ELR (cell line): ENCODE results near the gene TM9SF1.

ENCODE experiments used
- DNase-seq: peaks from one replicate; pipeline ENCODE4 v3.0.0-alpha.2; 2015; ENCODE audit warnings: low read depth

TM9SF1 gene

GRCh38 chr14:24178399-24179178, 16.7 kb downstream of the TM9SF1 start:
- no peak for DNase-seq

GRCh38 chr14:24177891-24178290, 17.4 kb downstream of the TM9SF1 start:
- DNase-seq = no peak

- DNase-seq = no peak
These were observed 18.0 kb downstream of the TM9SF1 start for GRCh38 chr14:24177041-24177825.

GRCh38 chr14:24176599-24176998, 18.6 kb downstream of the TM9SF1 start:
- no peak for DNase-seq

- DNase-seq = no peak
These were observed 22.4 kb downstream of the TM9SF1 start for GRCh38 chr14:24172871-24173281.

GRCh38 chr14:24172261-24172860, 22.9 kb downstream of the TM9SF1 start:
- DNase-seq = no peak

- no peak for DNase-seq
These were observed 23.6 kb downstream of the TM9SF1 start, which contains the start of gene REC8 for GRCh38 chr14:24171422-24172260. REC8 (plus strand) TSS chr14:24172080; CDS start chr14:24172553, 473 bp downstream.

GRCh38 chr14:24167469-24168114, 27.6 kb downstream of the TM9SF1 start:
- DNase-seq = no peak

GRCh38 chr14:24165785-24166184, 29.5 kb downstream of the TM9SF1 start:
- DNase-seq = no peak

GRCh38 chr14:24164518-24164991, 30.7 kb downstream of the TM9SF1 start:
- no peak for DNase-seq

GRCh38 chr14:24162093-24162492, 33.1 kb downstream of the TM9SF1 start:
- no peak for DNase-seq

- peak; percentile 93 for DNase-seq
These were observed 34.1 kb downstream of the TM9SF1 start, which contains the start of gene IRF9 for GRCh38 chr14:24160850-24161804. IRF9 (plus strand) TSS chr14:24161265; CDS start chr14:24162145, 880 bp downstream.

GRCh38 chr14:24160499-24160849, 34.8 kb downstream of the TM9SF1 start:
- no peak for DNase-seq

GRCh38 chr14:24159777-24160498, 35.3 kb downstream of the TM9SF1 start:
- DNase-seq = no peak

- DNase-seq = no peak
These were observed 37.9 kb downstream of the TM9SF1 start for GRCh38 chr14:24157331-24157730.

- DNase-seq = no peak
These were observed 38.4 kb downstream of the TM9SF1 start for GRCh38 chr14:24156840-24157239.

- no peak for DNase-seq
These were observed 40.1 kb downstream of the TM9SF1 start for GRCh38 chr14:24155100-24155499.

GRCh38 chr14:24151404-24152080, 43.7 kb downstream of the TM9SF1 start:
- DNase-seq = no peak

- DNase-seq = no peak
These were observed 44.2 kb downstream of the TM9SF1 start for GRCh38 chr14:24150993-24151392.
